K562 (cell line): ENCODE measurements around the gene CABP7.

Source experiments
- MTA3 ChIP-seq: fragments of 450-650 bp; formaldehyde crosslinking; IDR thresholded peaks from 2 replicates; pipeline ENCODE4 v1.6.1; 2017; ENCODE audit warnings: mild to moderate bottlenecking, borderline replicate concordance
- POLR2AphosphoS5 ChIP-seq: IDR thresholded peaks from 2 replicates; pipeline ENCODE4 v1.6.1; 2011; ENCODE audit warnings: mild to moderate bottlenecking, low read depth, low read length, moderate library complexity; ENCODE audit not compliant: control insufficient read depth, insufficient read depth
- ZFP1 ChIP-seq: fragments of 450-650 bp; formaldehyde crosslinking; IDR thresholded peaks from 2 replicates; pipeline ENCODE4 v1.4.0; 2020; ENCODE audit warnings: mild to moderate bottlenecking, mixed read lengths

DNA sequence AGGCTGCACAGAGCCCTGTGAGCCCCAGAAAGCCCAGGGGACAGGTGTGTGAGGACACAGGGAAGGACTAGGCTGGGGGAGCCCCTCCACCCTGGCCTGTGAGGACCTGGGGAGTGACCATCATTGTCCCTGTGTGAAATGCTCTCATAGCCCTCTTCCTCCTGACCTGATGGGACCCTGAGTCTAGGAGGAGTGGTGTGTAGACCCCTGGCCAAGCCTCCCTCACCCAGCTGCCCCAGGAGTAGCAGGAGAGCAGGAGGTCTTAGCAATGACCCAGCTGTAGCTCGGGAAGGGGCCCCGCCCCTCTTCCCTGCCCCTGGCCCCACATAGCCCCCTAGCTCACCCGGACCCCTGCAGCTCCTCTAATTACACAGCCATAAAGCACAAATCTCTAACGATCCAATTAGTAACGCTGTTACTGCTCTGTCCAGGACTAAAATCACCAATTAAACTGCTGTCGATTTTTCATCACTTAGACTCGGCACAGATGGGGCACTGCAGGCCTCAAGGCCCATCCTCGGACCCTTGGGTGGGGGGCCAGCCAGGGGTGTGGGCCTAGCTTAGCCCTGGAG, 6.6 kb upstream of the CABP7 start:
- TF ChIP-seq MTA3 (no peak), POLR2AphosphoS5 (no peak), ZFP1 (CRISPR knock-in tag) (no peak)
